ENCODE results near the gene GLRA1. TPM values are rescaled to one million over a fixed set of nuclear protein-coding genes. Genes with fewer than 3 reads are reported as not detected.

Gene GLRA1
- polyA plus RNA-seq, 1 experiment: not detected

DNA sequence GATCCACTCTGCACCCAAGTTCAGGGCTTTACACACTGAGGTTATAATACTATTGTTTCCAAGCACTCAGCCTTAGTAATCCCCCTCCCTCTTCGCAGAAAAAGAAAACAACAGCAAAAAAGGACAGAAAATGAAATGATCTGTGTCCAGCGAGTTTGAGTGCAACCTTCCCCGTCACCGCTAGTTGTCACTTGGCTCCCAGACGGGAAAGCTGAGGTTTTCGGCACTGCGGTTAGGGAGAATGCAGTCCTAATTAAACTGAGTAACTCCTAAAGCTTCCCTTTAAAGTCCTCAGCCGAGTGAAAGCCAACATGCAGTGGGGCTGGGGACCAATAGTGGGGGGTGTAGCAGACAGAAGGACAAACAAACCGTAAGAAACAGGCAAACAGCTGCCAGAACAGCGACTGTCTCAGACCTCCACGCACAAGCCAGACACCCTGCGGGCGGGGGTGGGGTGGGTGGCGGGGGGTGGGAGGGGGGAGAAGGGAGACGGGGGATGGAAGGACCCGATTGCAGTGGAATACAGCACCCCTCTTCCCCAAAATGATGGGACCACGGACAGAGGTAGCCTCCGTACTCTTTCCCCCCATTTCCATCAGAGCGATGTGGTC is 680 bp downstream of the GLRA1 start:
- ChIA-PET CTCF (no interaction called here), POLR2A (no interaction called here)
- Histone ChIP-seq H3K27ac (ENCODE audit: low read depth, low read length) (no peak overlapping the region), H3K9me3 (ENCODE audit: control insufficient read depth, insufficient read depth, low read length) (no peaks in the 10 kb centered on the region), H3K4me3 (ENCODE audit: low read depth, low read length) (no peak overlapping the region), H3K27me3 (ENCODE audit: control insufficient read depth, insufficient read depth, low read length) (no peaks in the 10 kb centered on the region)
- no peak for DNase-seq (ENCODE audit: low read depth, low spot score)
- TF ChIP-seq, protein P1, sequence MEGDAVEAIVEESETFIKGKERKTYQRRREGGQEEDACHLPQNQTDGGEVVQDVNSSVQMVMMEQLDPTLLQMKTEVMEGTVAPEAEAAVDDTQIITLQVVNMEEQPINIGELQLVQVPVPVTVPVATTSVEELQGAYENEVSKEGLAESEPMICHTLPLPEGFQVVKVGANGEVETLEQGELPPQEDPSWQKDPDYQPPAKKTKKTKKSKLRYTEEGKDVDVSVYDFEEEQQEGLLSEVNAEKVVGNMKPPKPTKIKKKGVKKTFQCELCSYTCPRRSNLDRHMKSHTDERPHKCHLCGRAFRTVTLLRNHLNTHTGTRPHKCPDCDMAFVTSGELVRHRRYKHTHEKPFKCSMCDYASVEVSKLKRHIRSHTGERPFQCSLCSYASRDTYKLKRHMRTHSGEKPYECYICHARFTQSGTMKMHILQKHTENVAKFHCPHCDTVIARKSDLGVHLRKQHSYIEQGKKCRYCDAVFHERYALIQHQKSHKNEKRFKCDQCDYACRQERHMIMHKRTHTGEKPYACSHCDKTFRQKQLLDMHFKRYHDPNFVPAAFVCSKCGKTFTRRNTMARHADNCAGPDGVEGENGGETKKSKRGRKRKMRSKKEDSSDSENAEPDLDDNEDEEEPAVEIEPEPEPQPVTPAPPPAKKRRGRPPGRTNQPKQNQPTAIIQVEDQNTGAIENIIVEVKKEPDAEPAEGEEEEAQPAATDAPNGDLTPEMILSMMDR (IDR thresholded peaks at IDR 0.05; ENCODE audit: low read depth, low read length): no peak

DNA sequence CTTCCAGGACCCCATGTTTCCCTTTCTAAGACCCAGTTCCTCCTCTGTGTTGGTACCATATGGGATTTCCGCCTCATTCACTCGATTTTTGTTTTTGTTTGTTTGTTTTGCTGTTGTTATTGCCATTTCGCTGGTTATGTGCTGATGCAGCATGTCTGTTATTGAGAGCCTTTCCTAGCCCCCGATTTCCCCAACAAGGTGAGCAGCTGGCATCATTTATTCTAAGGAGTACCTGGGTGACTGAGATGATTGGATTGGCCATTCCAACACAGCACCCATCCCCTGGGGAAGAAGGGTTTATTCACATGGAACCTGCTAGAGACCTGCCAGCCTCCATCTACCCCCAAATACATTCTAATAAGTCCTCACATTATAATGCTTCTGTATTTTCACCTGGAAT is 2.7 kb downstream of the GLRA1 start:
- ChIA-PET POLR2A (no interaction called here), CTCF (no interaction called here)
- H3K9me3 ChIP-seq (ENCODE audit: control insufficient read depth, insufficient read depth, low read length): no peaks in the 10 kb centered on the region
- H3K27me3 ChIP-seq (ENCODE audit: control insufficient read depth, insufficient read depth, low read length): no peaks in the 10 kb centered on the region
- TF ChIP-seq, protein P1 (IDR thresholded peaks at IDR 0.05; ENCODE audit: low read depth, low read length): no peak
- DNase-seq (ENCODE audit: low read depth, low spot score): no peak
- H3K27ac ChIP-seq (ENCODE audit: low read depth, low read length): no peak overlapping the region
- no peak overlapping the region for H3K4me3 ChIP-seq (ENCODE audit: low read depth, low read length)

DNA sequence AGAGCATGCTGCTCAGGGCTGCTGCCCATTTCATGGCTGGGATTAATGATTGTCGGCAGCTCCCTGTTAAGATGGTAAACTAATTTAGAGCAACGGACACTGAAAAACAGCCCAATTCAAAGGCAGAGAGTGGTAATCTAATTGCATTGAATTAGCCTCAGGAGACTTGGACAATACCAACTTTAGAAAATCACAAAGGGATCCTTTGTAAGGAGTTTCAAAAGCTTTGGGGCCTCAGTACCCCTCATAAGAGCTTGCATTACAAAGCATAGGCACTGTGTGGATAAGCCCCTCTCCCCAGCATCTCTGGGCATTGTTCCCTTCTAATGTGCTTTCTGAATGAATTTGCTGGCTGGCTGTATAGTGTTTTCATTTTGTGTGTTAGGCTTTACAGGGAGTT is 6.7 kb downstream of the GLRA1 start:
- DNase-seq (ENCODE audit: low read depth, low spot score): no peak

DNA sequence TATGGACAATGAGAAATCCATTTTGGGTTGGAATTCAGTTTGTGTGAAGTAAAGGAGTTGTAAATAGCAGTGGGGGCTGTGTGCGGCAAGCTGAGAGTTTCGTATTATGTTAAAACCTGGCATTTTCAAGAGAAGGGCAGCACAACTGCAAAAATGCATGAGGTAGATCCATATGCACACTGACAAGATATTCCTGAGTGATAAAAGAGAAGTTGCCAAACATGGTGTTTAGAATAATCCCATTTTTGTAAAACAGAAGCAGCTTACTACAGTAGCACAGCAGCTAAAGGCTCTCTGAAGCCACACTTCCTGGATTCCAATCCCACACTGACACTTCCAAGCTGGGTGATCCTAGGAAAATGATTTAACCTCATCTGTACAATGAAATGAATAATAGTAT is 11.2 kb downstream of the GLRA1 start:
- no peaks in the 10 kb centered on the region for H3K27me3 ChIP-seq (ENCODE audit: control insufficient read depth, insufficient read depth, low read length)
- TF ChIP-seq, protein P1 (IDR thresholded peaks at IDR 0.05; ENCODE audit: low read depth, low read length): no peak
- no peaks in the 10 kb centered on the region for H3K9me3 ChIP-seq (ENCODE audit: control insufficient read depth, insufficient read depth, low read length)
- no peak overlapping the region for H3K27ac ChIP-seq (ENCODE audit: low read depth, low read length)
- DNase-seq (ENCODE audit: low read depth, low spot score): no peak
- ChIA-PET POLR2A (no interaction called here), CTCF (no interaction called here)
- no peak overlapping the region for H3K4me3 ChIP-seq (ENCODE audit: low read depth, low read length)

More for the DNA sequence above, 6.7 kb downstream of the GLRA1 start:
- Histone ChIP-seq H3K27ac (ENCODE audit: low read depth, low read length) (no peak overlapping the region), H3K27me3 (ENCODE audit: control insufficient read depth, insufficient read depth, low read length) (no peaks in the 10 kb centered on the region), H3K4me3 (ENCODE audit: low read depth, low read length) (no peak overlapping the region), H3K9me3 (ENCODE audit: control insufficient read depth, insufficient read depth, low read length) (no peaks in the 10 kb centered on the region)
- POLR2A ChIA-PET: no interaction called here
- CTCF ChIA-PET: no interaction called here
- TF ChIP-seq, protein P1 (IDR thresholded peaks at IDR 0.05; ENCODE audit: low read depth, low read length): no peak

DNA sequence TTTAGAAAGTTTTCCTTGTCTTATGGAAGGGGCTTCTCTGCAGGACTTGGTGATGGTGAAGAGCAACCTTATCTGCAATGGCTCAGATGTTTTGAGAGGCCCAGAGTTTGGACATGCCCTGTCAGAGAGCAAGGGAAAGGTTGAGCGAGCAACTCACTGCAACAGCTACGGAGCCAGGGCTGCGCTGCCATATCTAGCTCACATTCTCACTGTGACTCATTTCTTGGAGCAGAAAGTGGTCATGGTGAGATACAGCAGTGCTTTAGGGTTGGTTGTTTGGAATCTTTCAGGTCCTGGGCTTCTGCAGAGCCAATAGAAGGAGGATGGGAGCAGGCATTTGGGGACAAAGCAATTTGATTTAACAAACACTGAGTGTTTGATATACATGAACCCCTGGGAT is 12.3 kb downstream of the GLRA1 start:
- ChIA-PET CTCF (no interaction called here), POLR2A (no interaction called here)
- Histone ChIP-seq H3K4me3 (ENCODE audit: low read depth, low read length) (no peak overlapping the region), H3K27ac (ENCODE audit: low read depth, low read length) (no peak overlapping the region), H3K27me3 (ENCODE audit: control insufficient read depth, insufficient read depth, low read length) (no peaks in the 10 kb centered on the region), H3K9me3 (ENCODE audit: control insufficient read depth, insufficient read depth, low read length) (no peaks in the 10 kb centered on the region)
- DNase-seq (ENCODE audit: low read depth, low spot score): no peak
- TF ChIP-seq, protein P1 (IDR thresholded peaks at IDR 0.05; ENCODE audit: low read depth, low read length): no peak
